GM12873 (cell line): ENCODE data around the gene AP1M2.

Experiments used
- CTCF ChIP-seq: IDR thresholded peaks from 2 replicates; pipeline ENCODE4 v1.5.1; 2012; ENCODE audit warnings: low read depth, mild to moderate bottlenecking, moderate library complexity, low read length, control low read depth; ENCODE audit not compliant: insufficient read depth; ENCODE audit errors: missing control alignments

Gene AP1M2

GRCh38 chr19:10549733-10550132 lies 37.4 kb downstream of the AP1M2 start:
- TF ChIP-seq CTCF, result no peak

GRCh38 chr19:10548746-10549276 lies 38.3 kb downstream of the AP1M2 start:
- no peak for TF ChIP-seq CTCF

- TF ChIP-seq CTCF, result no peak
Observed at GRCh38 chr19:10546817-10547216, 40.3 kb downstream of the AP1M2 start.

- no peak for TF ChIP-seq CTCF
Observed at GRCh38 chr19:10544753-10545251, 42.3 kb downstream of the AP1M2 start.

- TF ChIP-seq CTCF, result no peak
Observed at GRCh38 chr19:10544242-10544752, 42.8 kb downstream of the AP1M2 start.

- TF ChIP-seq CTCF, result no peak
Observed at GRCh38 chr19:10543420-10544241, 43.5 kb downstream of the AP1M2 start, which contains the start of gene ATG4D. Gene ATG4D (plus strand): TSS chr19:10543904. CDS start chr19:10544091, 187 bp downstream.

GRCh38 chr19:10543059-10543419 lies 44.1 kb downstream of the AP1M2 start:
- TF ChIP-seq CTCF, result no peak
